Measurements from ENCODE around the gene RNASE13. TPM values are rescaled to one million over a fixed set of nuclear protein-coding genes. Genes with fewer than 3 reads are reported as not detected.

The RNASE13 gene
- total and polyA plus RNA-seq, 2 experiments from 2014 or later, result not detected

DNA sequence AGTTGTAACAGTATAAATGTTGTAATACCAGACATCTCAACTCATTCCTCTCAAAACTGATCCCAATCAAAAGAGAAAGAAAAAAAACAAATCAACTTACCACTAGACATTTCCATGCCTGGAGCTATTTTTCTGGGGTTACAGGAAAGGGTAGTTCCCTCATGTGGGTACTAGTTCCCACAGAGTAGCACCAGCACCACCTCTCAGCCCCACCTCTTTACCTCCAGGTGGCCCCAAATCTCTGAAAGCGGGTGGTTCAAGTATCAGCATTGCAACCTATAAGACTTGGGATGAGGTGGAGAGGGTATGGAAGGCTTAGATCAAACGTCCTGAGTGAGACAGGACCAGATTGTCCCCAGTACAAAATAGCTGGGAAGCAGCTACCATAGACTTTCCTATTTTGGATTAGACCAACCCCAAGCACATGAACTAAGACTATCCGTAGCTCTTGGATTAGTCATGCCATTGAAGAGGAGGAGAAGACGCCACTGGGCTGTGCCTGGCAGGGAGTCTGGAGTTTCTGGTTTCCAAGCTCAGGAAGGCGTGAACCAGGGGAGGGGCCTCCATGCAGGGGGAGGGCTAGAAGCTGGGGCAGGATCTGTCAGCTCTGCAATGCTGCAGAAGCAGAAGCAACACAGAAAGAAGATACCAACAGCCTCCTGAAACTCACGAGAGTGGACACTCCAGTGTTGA is 35.8 kb downstream of the RNASE13 start, which contains the start of gene SLC39A2:
Gene SLC39A2, plus strand, starts transcription at position 620 of the 693 bp plus-strand sequence. CDS start 154 bp downstream, outside the sequence.
- Histone ChIP-seq H3F3A (replicated peaks; ENCODE audit: low read depth) (0 out of 2 replicates have a peak, but pooled peaks cover 4% of the 10 kb centered on the region), H3K79me2 (replicated peaks; ENCODE audit: insufficient read depth) (no peaks in the 10 kb centered on the region), H2AFZ (0 out of 2 replicates have a peak within 1 kb of the TSS, but pooled peaks have one; percentile 6), H3K4me1 (ENCODE audit: insufficient read depth) (peaks cover 6% of the 10 kb centered on the region), H3K4me2 (peak within 1 kb of the TSS; percentile 41; the same call in 1 of the 2 replicates), H3K4me3 (peak within 1 kb of the TSS; percentile 38), H3K27ac (ENCODE audit: low read depth) (no peak within 1 kb of the TSS), H3K9me2 (ENCODE audit: insufficient read depth) (no peaks in the 10 kb centered on the region), H4K20me1 (replicated peaks; ENCODE audit: insufficient read depth) (no peaks in the 10 kb centered on the region), H3K36me3 (ENCODE audit: insufficient read depth) (peaks cover 26% of the 10 kb centered on the region), H3K27me3 (ENCODE audit: insufficient read depth) (no peaks in the 10 kb centered on the region)
- Mint-ChIP-seq H3K27ac (peak within 1 kb of the TSS; percentile 11; the same call in 1 of the 2 replicates), H3K36me3 (ENCODE audit: low read depth) (peaks cover 28% of the 10 kb centered on the region), H3K4me1 (peaks cover 23% of the 10 kb centered on the region), H3K4me3 (peak within 1 kb of the TSS; percentile 27; the same call in 1 of the 3 replicates), H3K9me3 (no peaks in the 10 kb centered on the region), H3K27me3 (ENCODE audit: insufficient read depth, low read depth, poor library complexity) (peaks cover 2% of the 10 kb centered on the region)
- DNase-seq (ENCODE audit: low spot score) (peak; percentile 66), ATAC-seq (peak; percentile 91)
- TF ChIP-seq CTCF (conservative IDR thresholded peaks at IDR 0.05; ENCODE audit: low read depth in 2 of 2), result 0 out of 4 replicates have a peak, but pooled peaks of 1 of the 2 experiments have one; percentile 10
- TF ChIP-seq, protein P1, sequence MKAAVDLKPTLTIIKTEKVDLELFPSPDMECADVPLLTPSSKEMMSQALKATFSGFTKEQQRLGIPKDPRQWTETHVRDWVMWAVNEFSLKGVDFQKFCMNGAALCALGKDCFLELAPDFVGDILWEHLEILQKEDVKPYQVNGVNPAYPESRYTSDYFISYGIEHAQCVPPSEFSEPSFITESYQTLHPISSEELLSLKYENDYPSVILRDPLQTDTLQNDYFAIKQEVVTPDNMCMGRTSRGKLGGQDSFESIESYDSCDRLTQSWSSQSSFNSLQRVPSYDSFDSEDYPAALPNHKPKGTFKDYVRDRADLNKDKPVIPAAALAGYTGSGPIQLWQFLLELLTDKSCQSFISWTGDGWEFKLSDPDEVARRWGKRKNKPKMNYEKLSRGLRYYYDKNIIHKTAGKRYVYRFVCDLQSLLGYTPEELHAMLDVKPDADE (IDR thresholded peaks at IDR 0.05), result no peak

DNA sequence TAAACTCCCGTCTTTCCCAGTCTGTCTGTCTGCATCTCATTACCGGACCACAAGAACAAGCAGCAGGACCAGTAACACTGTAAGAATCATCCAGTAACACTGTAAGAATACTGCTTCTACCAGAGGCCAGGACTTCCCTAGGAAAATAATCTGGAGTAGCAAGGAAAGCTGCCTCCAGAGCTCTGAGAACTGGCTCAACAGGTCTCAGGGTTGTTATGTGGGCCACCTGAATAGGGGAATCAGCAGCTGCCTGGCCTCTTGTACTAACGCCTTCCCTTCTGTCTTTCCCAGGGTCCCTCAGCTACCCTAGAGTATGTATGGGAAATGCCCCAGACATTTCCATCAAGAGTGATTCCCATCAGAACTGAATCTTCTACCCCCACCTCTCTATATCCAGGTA is 36.5 kb downstream of the RNASE13 start:
- peaks cover 33% of the 10 kb centered on the region for H3K36me3 ChIP-seq (ENCODE audit: insufficient read depth)
- Mint-ChIP-seq H3K27me3 (ENCODE audit: insufficient read depth, low read depth, poor library complexity) (peaks cover 2% of the 10 kb centered on the region), H3K4me3 (peak overlapping the region; percentile 27; the same call in 1 of the 3 replicates), H3K9me3 (no peaks in the 10 kb centered on the region), H3K36me3 (ENCODE audit: low read depth) (peaks cover 35% of the 10 kb centered on the region), H3K27ac (peak overlapping the region; percentile 11; the same call in 1 of the 2 replicates), H3K4me1 (peaks cover 23% of the 10 kb centered on the region)
- peak; percentile 20 for DNase-seq (ENCODE audit: low spot score)
- ATAC-seq, result peak; percentile 66
- H3K27me3 ChIP-seq (ENCODE audit: insufficient read depth), result no peaks in the 10 kb centered on the region
- peaks cover 6% of the 10 kb centered on the region for H3K4me1 ChIP-seq (ENCODE audit: insufficient read depth)
- no peak overlapping the region; the same call in 1 of the 2 replicates for H3K27ac ChIP-seq (ENCODE audit: low read depth)
- H3K79me2 ChIP-seq (replicated peaks; ENCODE audit: insufficient read depth), result no peaks in the 10 kb centered on the region
- no peak overlapping the region for H3K4me3 ChIP-seq
- 0 out of 2 replicates have a peak overlapping the region, but pooled peaks have one; percentile 41 for H3K4me2 ChIP-seq
- H4K20me1 ChIP-seq (replicated peaks; ENCODE audit: insufficient read depth), result no peaks in the 10 kb centered on the region; the same call in 1 of the 2 replicates
- 0 out of 2 replicates have a peak, but pooled peaks cover 4% of the 10 kb centered on the region for H3F3A ChIP-seq (replicated peaks; ENCODE audit: low read depth)
- no peaks in the 10 kb centered on the region for H3K9me2 ChIP-seq (ENCODE audit: insufficient read depth)
- no peak overlapping the region for H2AFZ ChIP-seq
- no peak for TF ChIP-seq EZH2phosphoT487 (IDR thresholded peaks at IDR 0.05; ENCODE audit: unreplicated experiment)
- TF ChIP-seq JUNB (IDR thresholded peaks at IDR 0.05; ENCODE audit: unreplicated experiment), result no peak
- TF ChIP-seq ZNF114 (CRISPR knock-in tag; IDR thresholded peaks at IDR 0.05), result no peak
- TF ChIP-seq EZH2 (IDR thresholded peaks at IDR 0.05; ENCODE audit: low read depth, unreplicated experiment), result no peak
- no peak for TF ChIP-seq REST (IDR thresholded peaks at IDR 0.05; ENCODE audit: unreplicated experiment)
- no peak for TF ChIP-seq CREB1 (CRISPR knock-in tag; IDR thresholded peaks at IDR 0.05; ENCODE audit: low read depth)
- TF ChIP-seq POLR2AphosphoS5 (IDR thresholded peaks at IDR 0.05; ENCODE audit: low read depth), result no peak
- TF ChIP-seq NANOG (IDR thresholded peaks at IDR 0.05; ENCODE audit: borderline replicate concordance), result no peak
- no peak for TF ChIP-seq STAT1 (IDR thresholded peaks at IDR 0.05; ENCODE audit: unreplicated experiment)
- TF ChIP-seq, protein P1 (IDR thresholded peaks at IDR 0.05), result no peak
